Gastroesophageal sphincter (tissue), 4 donors: ENCODE measurements around the gene TAF11L4. TPM values are rescaled to one million over a fixed set of nuclear protein-coding genes. Genes with fewer than 3 reads are reported as not detected.
"Not testable (repeated sequence)": the region's sequence is repeated elsewhere in the genome, so short reads cannot be mapped to it uniquely, and the experiment has no call there.

Experiments used
- ATAC-seq: fragments of 150-250 bp; one replicate; pipeline ENCODE4 v1.9.1; 2016; ENCODE audit warnings: mild to moderate bottlenecking, moderate library complexity
- H3K27ac ChIP-seq, 4 donors: fragments of 200-600 bp; sonication (generic) in 3 of 4; 1 replicate in 3 of 4; 2 replicates in 1 of 4; pipeline ENCODE4 v1.5.1; 2016 to 2019
- H3K27me3 ChIP-seq: fragments of 200-600 bp; sonication (generic); one replicate; pipeline ENCODE4 v1.5.1; 2019
- H3K36me3 ChIP-seq, 2 donors: fragments of 200-600 bp; sonication (generic); one replicate each; pipeline ENCODE4 v1.5.1; 2019; ENCODE audit warnings: control low read depth in 1 of 2
- H3K4me1 ChIP-seq, 3 donors: fragments of 200-600 bp; sonication (generic); 1 replicate in 2 of 3; 2 replicates in 1 of 3; pipeline ENCODE4 v1.5.1; 2016 to 2019; ENCODE audit warnings: control low read depth in 2 of 3
- H3K4me3 ChIP-seq, 2 donors: fragments of 200-600 bp; sonication (generic); one replicate each; pipeline ENCODE4 v1.5.1; 2019; ENCODE audit warnings: mild to moderate bottlenecking in 1 of 2, moderate library complexity in 1 of 2
- H3K9me3 ChIP-seq, 3 donors: fragments of 200-600 bp; sonication (generic); one replicate each; pipeline ENCODE4 v1.5.1; 2017 to 2019; ENCODE audit warnings: control low read depth in 2 of 3
- WGBS, 2 donors: methylation state at CpG; one replicate each; pipeline ENCODE4 v1.1.5; 2018; ENCODE audit warnings: low coverage in 1 of 2; 5-methylcytosine and 5-hydroxymethylcytosine counted together
- small RNA-seq, 4 donors: library from RNA; depleted of rRNA; stranded (forward); fragments of <200 nt; gene quantifications; one replicate each; pipeline ENCODE3, GENCODE V24; 2016
- total RNA-seq, 4 donors: library from RNA; depleted of rRNA; stranded (reverse); fragments of >200 nt; gene quantifications; one replicate each; pipeline ENCODE4 v1.1.0, GENCODE V29; 2016

Gene TAF11L4
- total RNA-seq, 4 donors from 2014 or later, result not detected

GRCh38 chr5:17524935-17525334 lies 3.3 kb downstream of the TAF11L4 start, which contains the start of gene TAF11L5:
TSS of gene TAF11L5 (plus strand) at chr5:17525235.
- not testable (repeated sequence) for H3K36me3 ChIP-seq, H3K4me1 ChIP-seq, H3K27me3 ChIP-seq, H3K27ac ChIP-seq, H3K4me3 ChIP-seq, ATAC-seq
- peaks cover 0 to 10% (median 0%) of the 10 kb centered on the region in 3 donors for H3K9me3 ChIP-seq
- WGBS, 2 donors, result no CpG with 5 or more reads among the region's 15 CpGs

GRCh38 chr5:17526504-17526903 lies 4.9 kb downstream of the TAF11L4 start:
- not testable (repeated sequence) for H3K4me1 ChIP-seq, H3K27me3 ChIP-seq, ATAC-seq, H3K27ac ChIP-seq, H3K4me3 ChIP-seq, H3K36me3 ChIP-seq
- peaks cover 0 to 10% (median 0%) of the 10 kb centered on the region in 3 donors for H3K9me3 ChIP-seq
- WGBS, 2 donors, result 90% methylated on average over 11 of the region's 17 CpGs

- ATAC-seq, H3K36me3 ChIP-seq, H3K27ac ChIP-seq, H3K27me3 ChIP-seq, H3K4me3 ChIP-seq, H3K4me1 ChIP-seq: not testable (repeated sequence)
- WGBS, 2 donors, result no CpG with 5 or more reads among the region's 15 CpGs
- H3K9me3 ChIP-seq, result peaks cover 0 to 10% (median 0%) of the 10 kb centered on the region in 3 donors
Observed at GRCh38 chr5:17528369-17528768, 6.8 kb downstream of the TAF11L4 start, which contains the start of gene TAF11L6. TSS of gene TAF11L6 (plus strand) at chr5:17528669.

Small RNA genes lying within 50 kb of the gene (small RNA-seq; reads per million reads assigned to genes)
- 0 reads per million in 4 donors for gene AC106774.3

Other genes with a start within 250 kb of the TAF11L4 start
- gene TAF11L2, start 23.6 kb upstream of the TAF11L4 start, total RNA-seq, result not detected
- not detected for gene TAF11L3, start 3.4 kb upstream of the TAF11L4 start, total RNA-seq
- gene TAF11L5, start 3.4 kb downstream of the TAF11L4 start, total RNA-seq, result not detected
- gene TAF11L6, start 6.9 kb downstream of the TAF11L4 start, total RNA-seq, result not detected
- gene TAF11L7, start 64.0 kb downstream of the TAF11L4 start, total RNA-seq, result not detected
- not detected for gene TAF11L8, start 69.2 kb downstream of the TAF11L4 start, total RNA-seq
- gene TAF11L9, start 72.6 kb downstream of the TAF11L4 start, total RNA-seq, result not detected
- gene TAF11L10, start 76.0 kb downstream of the TAF11L4 start, total RNA-seq, result not detected
- gene TAF11L11, start 82.4 kb downstream of the TAF11L4 start, total RNA-seq, result not detected
- gene TAF11L12, start 88.6 kb downstream of the TAF11L4 start, total RNA-seq, result not detected
- not detected for gene TAF11L13, start 110.3 kb downstream of the TAF11L4 start, total RNA-seq
- gene TAF11L14, start 112.7 kb downstream of the TAF11L4 start, total RNA-seq, result not detected